Activated T-helper 1 cell treated with Interleukin-2 at 50 U/mL for 16 hours (primary cell): Measurements from ENCODE around the gene SPECC1L.
A peak's percentile ranks its signal among the peaks of the same experiment; 100 is the strongest.
"Not testable (repeated sequence)": the region's sequence is repeated elsewhere in the genome, so short reads cannot be mapped to it uniquely, and the experiment has no call there.

ENCODE experiments used
- DNase-seq: peaks from one replicate; pipeline ENCODE4 v3.0.0-alpha.2; 2020; ENCODE audit warnings: low read depth

SPECC1L gene, protein sequence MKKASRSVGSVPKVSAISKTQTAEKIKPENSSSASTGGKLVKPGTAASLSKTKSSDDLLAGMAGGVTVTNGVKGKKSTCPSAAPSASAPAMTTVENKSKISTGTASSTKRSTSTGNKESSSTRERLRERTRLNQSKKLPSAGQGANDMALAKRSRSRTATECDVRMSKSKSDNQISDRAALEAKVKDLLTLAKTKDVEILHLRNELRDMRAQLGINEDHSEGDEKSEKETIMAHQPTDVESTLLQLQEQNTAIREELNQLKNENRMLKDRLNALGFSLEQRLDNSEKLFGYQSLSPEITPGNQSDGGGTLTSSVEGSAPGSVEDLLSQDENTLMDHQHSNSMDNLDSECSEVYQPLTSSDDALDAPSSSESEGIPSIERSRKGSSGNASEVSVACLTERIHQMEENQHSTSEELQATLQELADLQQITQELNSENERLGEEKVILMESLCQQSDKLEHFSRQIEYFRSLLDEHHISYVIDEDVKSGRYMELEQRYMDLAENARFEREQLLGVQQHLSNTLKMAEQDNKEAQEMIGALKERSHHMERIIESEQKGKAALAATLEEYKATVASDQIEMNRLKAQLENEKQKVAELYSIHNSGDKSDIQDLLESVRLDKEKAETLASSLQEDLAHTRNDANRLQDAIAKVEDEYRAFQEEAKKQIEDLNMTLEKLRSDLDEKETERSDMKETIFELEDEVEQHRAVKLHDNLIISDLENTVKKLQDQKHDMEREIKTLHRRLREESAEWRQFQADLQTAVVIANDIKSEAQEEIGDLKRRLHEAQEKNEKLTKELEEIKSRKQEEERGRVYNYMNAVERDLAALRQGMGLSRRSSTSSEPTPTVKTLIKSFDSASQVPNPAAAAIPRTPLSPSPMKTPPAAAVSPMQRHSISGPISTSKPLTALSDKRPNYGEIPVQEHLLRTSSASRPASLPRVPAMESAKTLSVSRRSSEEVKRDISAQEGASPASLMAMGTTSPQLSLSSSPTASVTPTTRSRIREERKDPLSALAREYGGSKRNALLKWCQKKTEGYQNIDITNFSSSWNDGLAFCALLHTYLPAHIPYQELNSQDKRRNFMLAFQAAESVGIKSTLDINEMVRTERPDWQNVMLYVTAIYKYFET

DNA sequence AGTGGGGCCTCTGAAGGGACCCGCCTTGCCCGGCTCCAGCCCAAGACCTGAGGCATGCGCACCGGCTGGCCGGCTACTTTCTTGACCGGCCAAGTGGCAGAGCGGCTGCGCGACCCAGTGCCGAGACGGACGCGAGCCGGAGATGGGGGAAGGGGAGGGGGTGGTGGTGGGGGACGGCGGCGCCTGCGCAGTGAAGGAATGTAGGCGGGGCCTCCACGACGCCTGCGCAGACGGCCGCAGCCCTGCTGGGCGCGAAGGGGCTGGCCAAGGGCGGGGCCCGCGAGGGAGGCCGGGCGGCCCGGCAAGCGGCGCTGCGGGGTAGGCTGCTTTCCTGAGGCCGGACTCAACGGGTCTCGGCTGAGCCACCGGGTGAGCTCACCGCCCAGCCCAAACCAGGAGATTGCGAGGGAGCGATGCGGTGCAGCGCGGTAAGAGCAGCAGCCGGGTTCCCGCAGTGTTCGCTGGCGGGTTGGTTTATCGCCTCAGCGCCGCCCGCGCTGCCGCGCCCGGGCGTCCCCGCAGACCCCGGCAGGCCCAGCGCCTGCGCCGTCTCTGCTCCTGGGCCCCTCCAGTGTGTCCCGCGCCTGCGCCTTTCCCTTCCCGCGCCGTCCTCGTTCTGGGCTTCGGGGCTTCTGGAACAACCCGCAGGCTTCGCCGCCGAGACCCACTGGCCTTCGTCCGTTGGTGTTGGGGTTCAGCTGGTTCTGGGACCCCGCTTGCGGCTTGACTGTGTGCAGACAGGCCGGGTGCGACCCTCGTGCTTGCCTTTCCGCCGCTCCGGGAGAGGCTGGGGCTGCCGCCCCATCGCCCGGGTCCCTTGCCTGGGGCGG lies at the start of gene SPECC1L:
TSS of gene SPECC1L (plus strand) at position 276 of the 830 bp plus-strand sequence. CDS start 31,401 bp downstream, outside the sequence.
- peak; percentile 89 for DNase-seq

DNA sequence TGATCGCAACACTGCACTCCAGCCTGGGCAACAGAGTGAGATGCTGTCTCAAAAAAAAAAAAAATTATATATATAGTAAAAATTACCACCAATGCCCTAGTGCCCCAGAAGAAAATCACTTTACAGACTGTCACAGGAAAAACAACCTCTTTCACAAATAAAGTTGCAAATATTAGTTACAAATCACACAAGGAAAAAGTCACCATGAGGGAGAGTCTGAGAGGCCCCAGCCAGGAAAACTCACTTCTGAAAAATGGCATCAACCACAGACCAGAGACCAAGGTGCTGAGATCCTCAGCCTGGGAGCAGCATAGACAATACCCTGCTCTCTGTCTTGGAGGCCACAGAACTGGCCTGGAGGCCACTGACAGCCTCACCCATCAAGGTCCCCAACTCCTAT lies 46.2 kb upstream of the SPECC1L start:
- no peak for DNase-seq

DNA sequence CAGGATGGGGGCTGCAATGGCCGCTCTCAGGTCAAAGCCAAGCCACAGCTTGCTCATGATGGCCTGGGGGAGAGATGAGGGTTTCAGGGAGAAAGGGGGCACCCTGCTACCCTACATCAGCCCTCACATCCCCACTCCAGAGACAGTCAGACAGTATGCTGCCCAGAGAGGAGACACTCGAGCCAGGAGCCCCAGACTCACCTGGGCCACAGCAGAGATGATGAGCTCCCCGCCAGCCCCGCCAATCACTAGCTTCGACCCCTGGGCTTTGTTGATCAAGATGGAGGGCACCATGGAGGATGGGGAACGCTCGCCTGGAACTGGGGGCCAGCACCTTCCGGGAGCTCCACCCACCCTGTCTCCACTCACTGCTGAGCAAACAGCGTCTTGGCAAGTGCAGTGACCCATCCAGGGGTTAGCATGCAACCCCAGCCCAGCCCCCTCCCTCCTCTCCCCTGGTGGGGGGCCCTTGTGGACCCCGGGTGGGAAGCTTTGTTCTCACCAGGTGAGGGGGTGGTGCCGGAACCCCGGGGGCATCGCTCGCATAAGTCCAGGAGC lies 45.5 kb upstream of the SPECC1L start:
- no peak for DNase-seq

DNA sequence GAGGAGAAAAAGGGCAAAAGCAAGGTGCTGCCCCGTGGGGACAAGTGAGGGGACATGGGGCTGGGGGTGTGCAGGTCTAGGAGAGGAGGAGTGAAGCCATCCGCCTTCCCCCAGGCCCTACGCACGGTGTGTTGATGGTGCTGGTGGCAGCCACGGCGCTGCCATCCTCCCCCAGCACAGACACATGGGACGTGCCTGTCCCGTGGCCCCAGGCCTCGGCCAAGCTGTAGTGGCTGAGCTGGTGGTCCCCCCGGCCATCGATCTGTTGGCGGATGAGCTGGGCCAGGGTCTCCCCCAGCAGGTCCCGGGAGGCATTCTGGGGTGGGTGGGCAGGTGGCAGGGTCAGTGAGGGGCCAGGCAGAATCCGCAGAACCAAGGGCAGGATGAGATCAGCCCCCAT lies 44.7 kb upstream of the SPECC1L start:
- DNase-seq, result no peak

DNA sequence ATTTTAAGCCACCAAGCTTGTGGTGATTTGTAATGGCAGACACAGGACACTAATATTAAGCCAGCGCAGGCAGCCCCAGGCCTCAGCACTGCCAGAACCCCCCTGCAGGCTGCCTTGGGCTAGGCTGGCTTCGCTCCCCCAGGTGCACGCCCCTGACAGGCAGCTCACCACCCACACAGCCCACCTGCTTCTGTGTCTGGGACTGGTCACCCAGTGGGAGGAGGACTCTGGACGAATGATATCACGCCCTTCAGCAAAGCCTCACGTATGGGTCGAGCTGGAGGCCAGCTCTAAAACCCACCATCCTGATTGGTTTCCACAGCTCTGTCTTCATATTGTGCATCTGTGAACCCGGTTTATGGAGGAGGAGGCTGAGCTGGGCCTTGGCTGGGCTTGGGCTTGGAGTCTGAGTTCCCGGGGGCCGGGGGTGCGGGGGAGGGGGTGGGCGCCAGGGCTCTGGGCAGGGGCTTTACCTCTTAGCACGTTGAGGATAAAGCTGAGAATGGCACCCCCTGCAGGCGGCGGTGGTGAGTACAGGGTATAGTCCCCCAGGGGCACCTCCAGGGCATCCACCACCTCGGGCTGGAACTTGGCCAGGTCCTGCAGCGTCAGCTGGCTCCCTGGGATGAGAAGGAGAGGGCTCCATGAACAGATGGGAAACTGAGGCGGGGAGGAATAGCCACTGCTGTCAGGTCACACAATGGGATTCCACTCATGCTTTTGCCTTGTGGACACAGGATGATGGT lies 39.5 kb upstream of the SPECC1L start:
- DNase-seq, result peak; percentile 46

DNA sequence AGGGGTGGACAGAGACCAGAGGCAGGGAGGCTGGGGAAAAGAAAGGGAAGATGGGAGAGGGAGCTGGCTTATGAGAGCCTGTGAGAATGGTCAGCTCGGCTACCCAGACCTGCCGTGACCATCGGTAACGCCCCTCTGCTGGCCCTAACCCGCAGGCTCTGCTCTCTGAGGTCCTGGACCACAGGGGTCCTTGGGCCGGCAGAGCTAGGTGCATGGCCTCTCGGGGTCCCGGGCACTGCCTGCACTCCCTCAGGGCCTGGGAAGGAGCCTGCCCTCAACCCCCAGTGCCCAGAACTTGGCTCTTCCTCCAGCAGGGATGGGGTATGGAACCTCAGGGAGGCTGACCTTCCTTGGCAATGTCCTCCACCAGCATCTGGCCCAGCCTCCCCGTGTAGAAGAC lies 38.9 kb upstream of the SPECC1L start:
- no peak for DNase-seq

DNA sequence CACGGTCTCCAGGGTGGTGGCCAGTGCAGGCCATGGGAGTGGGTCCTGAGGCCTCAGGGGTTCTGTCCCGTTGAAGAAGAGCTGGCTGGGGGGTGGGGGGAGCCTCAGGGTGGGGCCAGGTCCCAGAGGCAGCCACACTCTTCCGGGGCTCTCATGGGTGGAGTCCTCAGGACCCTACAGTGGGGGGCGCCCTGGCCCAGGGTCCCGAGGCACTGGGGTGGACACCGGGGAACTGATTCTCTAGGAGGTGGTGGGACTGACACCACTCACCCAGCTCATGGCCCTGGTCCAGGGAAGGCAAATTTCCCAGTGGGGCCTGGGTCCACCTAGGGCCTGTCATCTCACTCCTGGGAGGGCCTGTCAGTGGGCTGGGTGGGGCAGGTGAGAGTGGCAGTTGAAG lies 38.5 kb upstream of the SPECC1L start:
- no peak for DNase-seq

DNA sequence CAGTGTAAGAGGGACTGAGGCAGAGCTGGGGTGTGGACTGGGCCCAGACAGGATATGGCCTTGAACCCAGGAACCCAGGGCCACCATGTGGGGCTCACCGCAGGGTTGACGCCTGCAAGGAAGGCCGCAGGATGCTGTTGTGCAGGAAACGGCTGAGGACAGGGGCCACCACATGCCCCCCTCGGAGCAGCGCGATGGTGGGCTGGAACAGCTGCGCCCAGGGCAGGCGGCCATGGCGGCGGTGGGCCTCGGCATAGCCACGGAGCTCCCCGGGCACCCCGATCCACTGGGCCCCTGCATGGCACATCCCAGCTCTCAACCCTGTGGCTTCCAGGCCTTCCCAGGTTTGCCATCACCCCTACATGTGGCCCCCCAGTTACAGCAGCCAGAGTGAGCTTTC lies 37.9 kb upstream of the SPECC1L start:
- no peak for DNase-seq

DNA sequence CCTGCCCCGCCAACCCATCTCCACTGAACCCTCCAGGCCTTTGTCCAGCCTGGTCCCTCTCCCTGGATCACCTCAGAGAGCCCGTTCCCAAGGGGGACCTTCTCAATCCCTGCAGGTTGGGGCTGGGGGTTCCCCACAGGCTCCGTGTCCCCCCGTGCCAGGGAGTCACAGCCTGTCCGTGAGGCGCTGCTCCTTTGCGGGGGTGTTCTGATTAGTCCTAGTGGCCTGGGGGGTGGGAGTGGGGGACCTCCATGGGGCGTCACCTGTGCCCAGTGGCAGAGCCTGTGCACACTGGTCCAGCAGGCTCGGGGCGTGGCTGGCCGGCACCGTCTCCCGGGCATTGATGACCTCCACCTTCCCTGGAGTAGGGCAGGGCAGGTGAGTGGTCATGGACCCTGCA lies 37.4 kb upstream of the SPECC1L start:
- no peak for DNase-seq

DNA sequence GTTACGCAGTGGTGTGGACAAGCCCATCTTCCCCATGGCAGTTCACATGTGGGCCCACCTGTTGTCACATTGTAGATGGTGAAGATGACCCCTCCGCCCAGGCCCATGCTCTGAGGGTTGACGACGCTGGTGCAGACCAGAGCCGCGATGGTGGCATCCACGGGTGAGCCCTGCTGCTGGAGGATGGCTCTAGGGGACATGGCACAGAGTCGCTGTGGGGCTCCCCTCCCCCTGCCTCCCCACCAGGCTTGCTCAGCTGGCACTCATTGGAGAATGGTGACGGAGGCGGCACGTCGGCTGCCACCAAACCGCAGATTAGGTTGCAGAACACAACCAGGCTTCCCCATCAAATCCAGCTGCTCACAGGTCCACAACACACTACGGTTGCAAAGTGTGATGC lies 36.8 kb upstream of the SPECC1L start:
- no peak for DNase-seq

DNA sequence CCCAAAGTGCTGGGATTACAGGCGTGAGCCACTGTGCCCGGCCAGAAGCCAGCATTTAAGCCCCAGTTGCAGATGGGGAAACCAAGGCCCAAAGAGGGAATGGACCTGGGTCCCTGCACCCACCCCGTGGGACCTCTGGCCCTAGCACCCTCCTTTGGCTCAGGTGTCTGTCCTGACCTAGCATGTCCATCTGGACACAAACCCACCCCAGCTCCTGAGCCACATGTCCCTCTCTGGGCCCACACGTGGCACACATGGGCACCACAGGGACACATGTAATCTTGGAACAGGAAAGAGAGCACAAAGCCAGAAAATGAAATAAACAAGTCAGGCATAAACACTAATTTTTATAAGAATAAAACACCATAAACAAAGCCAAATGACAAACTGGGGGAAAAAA lies 35.3 kb upstream of the SPECC1L start:
- DNase-seq, result no peak

DNA sequence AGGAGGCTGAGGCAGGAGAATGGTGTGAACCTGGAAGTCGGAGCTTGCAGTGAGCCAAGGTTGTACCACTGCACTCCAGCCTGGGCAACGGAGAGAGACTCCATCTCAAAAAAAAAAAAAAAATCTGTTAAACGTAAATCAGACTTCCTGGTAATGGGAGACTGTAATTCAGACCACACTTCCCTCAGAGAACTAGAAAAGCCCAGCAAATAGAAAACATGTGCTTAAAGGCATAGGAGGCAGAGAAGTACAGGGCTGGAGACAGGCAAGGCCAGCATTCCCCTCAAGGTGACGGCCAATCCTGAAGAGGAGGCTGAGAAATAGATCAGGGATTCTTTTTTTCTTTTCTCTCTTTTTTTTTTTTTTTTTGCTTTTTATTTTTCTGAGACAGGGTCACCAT lies 34.0 kb upstream of the SPECC1L start:
- DNase-seq, result no peak

DNA sequence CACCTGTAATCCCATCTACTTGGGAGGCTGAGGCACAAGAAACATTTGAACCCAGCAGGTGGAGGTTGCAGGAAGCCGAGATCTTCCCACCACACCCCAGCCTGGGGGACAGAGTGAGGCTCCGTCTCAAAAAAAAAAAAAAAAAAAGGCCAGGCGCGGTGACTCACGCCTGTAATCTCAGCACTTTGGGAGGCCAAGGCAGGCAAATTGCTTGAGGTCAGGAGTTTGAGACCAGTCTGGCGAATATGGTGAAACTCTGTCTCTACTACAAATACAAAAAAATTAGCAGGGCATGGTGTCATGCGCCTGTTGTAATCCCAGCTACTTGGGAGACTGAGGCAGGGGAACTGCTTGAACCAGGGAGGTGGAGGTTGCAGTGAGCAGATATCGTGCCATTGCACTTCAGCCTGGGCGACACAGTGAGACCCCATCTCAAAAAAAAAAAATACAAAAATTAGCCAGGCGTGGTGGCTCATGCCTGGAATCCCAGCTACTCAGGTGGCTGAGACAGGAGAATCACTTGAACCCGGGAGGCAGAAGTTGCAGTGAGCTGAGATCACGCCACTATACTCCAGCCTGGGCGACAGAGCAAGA lies 32.4 kb upstream of the SPECC1L start:
- DNase-seq, result not testable (repeated sequence)

DNA sequence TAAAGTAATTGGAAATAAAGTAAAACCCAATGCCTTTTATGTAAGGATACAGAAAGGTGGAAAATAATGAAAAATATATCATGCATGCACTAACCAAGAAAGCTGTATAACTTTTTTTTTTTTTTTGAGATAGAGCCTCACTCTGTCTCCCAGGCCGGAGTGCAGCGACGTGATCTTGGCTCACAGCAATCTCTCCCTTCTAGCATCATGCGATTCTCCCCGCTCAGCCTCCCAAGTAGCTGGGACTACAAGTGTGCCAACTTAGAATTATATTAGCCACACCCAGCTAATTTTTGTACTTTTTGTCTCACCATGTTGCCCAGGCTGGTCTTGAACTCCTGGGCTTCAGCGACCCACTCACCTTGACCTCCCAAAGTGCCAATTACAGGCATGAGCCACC lies 30.2 kb upstream of the SPECC1L start:
- no peak for DNase-seq

DNA sequence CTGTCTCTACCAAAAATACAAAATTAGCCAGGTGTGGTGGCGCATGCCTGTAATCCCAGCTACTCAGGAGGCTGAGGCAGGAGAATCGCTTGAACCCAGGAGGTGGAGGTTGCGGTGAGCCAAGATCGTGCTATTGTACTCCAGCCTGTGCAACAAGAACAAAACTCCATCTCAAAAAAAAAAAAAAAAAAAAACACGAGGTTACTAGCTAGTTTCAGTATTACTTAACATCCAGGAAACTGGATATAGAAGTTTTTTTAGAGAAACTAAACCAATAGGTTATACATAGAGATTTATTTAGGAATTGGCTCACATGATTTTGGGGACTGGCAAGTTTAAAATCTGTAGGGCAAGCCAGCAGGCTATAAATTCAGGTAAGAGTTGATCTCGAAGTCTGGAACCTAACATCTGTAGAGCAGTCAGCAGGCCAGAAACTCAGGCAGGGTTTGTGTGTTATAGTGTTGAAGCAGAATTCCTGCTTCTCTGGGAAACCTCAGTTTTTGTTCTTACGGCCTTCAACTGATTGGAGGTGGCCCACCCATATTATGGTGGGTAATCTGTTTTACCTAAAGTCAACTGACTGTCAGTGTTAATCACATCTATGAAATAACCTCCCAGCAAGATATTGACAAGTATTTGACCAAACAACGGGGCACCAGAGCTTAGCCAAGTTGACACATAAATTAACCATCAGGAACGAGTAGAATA lies 29.5 kb upstream of the SPECC1L start:
- not testable (repeated sequence) for DNase-seq

DNA sequence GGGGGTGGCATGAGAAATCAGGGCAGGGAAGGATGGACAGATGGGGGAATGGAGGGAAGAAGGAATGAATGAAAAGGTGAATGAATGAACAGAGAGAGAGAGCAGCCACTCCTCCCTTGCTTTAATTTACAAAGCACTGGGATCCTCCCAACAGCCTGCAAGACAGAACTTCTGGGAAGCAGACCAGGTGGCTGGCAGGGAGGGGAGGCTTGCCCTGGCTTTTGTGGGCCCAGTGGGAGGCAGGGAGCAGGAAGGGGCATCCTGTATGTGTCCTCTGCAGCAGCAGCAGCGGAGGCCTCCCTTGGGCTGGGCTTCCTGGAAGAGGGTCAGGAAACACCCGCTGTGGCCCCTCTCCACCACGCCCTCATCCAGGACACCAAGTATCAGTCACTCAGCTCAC lies 27.2 kb upstream of the SPECC1L start:
- DNase-seq, result not testable (repeated sequence)

DNA sequence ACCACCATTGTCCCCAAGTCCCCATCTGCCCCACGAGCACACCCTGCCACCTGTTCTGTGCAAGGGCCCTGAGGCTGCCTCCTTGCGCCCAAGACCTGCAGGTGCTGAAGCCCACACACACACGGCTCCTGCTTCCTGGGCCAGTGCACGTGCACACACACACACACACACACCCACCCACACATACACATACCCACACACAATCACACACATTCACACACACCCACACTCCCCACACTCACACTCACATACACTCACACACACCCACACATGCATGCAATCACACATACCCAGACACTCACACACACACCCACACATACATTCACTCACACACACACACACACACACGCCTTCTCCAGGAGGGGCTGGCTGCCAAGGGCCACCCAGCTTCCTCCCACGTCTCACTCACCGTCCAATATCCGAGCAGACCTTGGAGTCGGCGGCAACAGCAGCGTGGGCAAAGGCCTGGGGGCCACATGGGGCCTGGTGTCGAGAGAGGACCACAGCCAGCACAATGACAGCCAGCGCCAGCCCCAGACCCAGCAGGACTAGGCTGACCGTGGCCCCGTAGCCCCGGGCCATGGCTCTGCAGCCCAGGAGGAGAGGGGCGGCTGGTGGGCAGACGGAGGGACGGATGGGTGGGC lies 26.4 kb upstream of the SPECC1L start:
- DNase-seq, result no peak

DNA sequence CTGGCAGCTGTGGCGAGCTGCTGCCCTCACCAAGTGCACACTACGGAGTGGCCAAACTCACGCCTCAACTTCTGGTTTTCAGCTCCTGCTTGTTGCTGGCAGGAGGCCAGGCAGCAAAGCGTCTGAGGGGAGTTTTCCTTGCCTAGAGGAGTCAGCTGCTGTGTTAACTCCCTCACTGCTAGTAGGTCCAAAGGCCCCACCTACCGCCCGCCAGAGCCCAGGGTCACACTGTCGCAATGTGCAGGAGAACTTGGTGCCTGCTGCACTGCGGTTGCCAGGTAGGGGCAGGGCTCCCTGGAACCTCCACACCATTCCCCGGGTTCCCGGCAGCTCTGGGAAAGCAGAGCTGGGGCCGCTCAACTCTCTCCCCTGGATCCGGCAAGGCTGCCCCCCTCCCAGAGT lies 25.6 kb upstream of the SPECC1L start, which contains the start of gene GGT5:
TSS of gene GGT5 (minus strand) at position 53 of the 402 bp plus-strand sequence. CDS start 357 bp downstream, outside the sequence.
- DNase-seq, result not testable (repeated sequence)
